K562 (cell line): ENCODE results near the gene HIVEP2.

Experiments used
- CTCF ChIP-seq, 3 experiments: IDR thresholded peaks in 2 of 3; conservative IDR thresholded peaks in 1 of 3; 2 replicates each; pipeline ENCODE4 v1.5.1; 2011 to 2012; ENCODE audit warnings: low read length in 3 of 3, mild to moderate bottlenecking in 3 of 3, control low read depth in 2 of 3, improper control_type of control experiment in 1 of 3, inconsistent platforms in 1 of 3, low read depth in 1 of 3, mixed read lengths in 1 of 3, moderate library complexity in 1 of 3; ENCODE audit not compliant: insufficient read depth in 2 of 3
- EGR1 ChIP-seq: fragments of 450-650 bp; conservative IDR thresholded peaks from 2 replicates; pipeline ENCODE4 v1.6.1; 2017; ENCODE audit warnings: mild to moderate bottlenecking
- GMEB1 ChIP-seq: fragments of 250-450 bp; sonication (Bioruptor Pico); IDR thresholded peaks from 2 replicates; pipeline ENCODE4 v1.4.0; 2020; ENCODE audit warnings: mild to moderate bottlenecking
- HMGXB4 ChIP-seq: sonication (generic); formaldehyde crosslinking; IDR thresholded peaks from 2 replicates; pipeline ENCODE4 v1.8.1; 2023; ENCODE audit warnings: mild to moderate bottlenecking, missing genetic modification reagents
- RBM14 ChIP-seq: fragments of 200-400 bp; formaldehyde crosslinking; IDR thresholded peaks from 2 replicates; pipeline ENCODE4 v1.6.1; 2018; ENCODE audit warnings: low read depth, mild to moderate bottlenecking, low read length, moderate library complexity, borderline replicate concordance; ENCODE audit not compliant: insufficient read depth

GRCh38 chr6:142823256-142823902, 121.6 kb downstream of the HIVEP2 start:
- TF ChIP-seq CTCF (IDR thresholded peaks at IDR 0.05 in 2 of 3, conservative IDR thresholded peaks at IDR 0.05 in 1 of 3; ENCODE audit: insufficient read depth in 2 of 3, low read depth in 1 of 3, low read length in 3 of 3) (peak in 1 of 3 experiments; percentile 23; a peak in 1 of 6 replicates), EGR1 (no peak), RBM14 (no peak), GMEB1 (CRISPR knock-in tag) (no peak), HMGXB4 (CRISPR knock-in tag) (no peak)
